Measurements from ENCODE around the gene ACYP2.
"Not testable (repeated sequence)": the region's sequence is repeated elsewhere in the genome, so short reads cannot be mapped to it uniquely, and the experiment has no call there.

ACYP2 gene

DNA sequence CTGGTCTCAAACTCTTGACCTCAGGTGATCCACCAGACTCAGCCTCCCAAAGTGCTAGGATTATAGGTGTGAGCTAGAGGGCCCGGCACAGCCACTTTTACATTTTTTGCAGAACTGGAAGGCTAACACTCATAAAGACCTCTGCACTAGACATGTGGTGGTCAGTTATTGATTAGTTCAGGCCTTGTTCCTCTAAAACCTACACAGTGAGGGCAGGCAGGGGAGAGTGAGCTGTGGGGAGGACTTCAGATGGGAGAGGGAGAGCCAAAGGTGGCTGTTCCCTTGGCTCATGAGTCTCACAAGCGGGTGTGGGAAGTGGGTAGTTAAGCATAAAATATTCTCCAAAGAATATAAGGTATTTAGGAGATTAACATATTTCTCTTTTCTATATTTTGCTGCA, 29.3 kb upstream of the ACYP2 start:
- no peak for DNase-seq (ENCODE audit: low read depth)
- TF ChIP-seq, protein P1, sequence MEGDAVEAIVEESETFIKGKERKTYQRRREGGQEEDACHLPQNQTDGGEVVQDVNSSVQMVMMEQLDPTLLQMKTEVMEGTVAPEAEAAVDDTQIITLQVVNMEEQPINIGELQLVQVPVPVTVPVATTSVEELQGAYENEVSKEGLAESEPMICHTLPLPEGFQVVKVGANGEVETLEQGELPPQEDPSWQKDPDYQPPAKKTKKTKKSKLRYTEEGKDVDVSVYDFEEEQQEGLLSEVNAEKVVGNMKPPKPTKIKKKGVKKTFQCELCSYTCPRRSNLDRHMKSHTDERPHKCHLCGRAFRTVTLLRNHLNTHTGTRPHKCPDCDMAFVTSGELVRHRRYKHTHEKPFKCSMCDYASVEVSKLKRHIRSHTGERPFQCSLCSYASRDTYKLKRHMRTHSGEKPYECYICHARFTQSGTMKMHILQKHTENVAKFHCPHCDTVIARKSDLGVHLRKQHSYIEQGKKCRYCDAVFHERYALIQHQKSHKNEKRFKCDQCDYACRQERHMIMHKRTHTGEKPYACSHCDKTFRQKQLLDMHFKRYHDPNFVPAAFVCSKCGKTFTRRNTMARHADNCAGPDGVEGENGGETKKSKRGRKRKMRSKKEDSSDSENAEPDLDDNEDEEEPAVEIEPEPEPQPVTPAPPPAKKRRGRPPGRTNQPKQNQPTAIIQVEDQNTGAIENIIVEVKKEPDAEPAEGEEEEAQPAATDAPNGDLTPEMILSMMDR (IDR thresholded peaks at IDR 0.05; ENCODE audit: low read depth, low read length, missing control alignments) = no peak
- no peak overlapping the region for H3K4me3 ChIP-seq (ENCODE audit: low read depth, low read length)

DNA sequence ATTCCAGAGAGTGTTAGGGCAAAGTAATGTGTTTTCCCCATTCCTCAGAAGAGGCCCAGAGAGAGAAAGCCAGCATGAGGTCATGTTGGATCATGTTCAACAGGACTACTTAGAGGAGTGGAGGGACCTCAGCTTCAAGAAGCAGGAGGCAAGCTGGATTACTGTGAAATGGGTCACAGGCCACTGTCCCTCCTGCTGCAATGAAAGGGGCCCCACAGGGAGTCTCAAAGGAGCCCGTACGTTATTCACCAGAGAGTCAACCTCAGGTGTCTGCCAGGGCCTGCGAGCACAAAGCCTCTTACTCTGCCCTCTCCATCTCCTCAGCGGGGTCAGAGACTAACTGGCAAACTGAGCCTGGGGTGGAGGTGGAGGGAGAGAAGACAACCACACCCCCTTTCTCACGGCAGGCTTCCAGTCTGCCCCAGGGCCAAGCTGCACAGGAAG, 27.2 kb upstream of the ACYP2 start:
- TF ChIP-seq, protein P1 (IDR thresholded peaks at IDR 0.05; ENCODE audit: low read depth, low read length, missing control alignments) = no peak
- DNase-seq (ENCODE audit: low read depth) = no peak
- no peak overlapping the region for H3K4me3 ChIP-seq (ENCODE audit: low read depth, low read length)

DNA sequence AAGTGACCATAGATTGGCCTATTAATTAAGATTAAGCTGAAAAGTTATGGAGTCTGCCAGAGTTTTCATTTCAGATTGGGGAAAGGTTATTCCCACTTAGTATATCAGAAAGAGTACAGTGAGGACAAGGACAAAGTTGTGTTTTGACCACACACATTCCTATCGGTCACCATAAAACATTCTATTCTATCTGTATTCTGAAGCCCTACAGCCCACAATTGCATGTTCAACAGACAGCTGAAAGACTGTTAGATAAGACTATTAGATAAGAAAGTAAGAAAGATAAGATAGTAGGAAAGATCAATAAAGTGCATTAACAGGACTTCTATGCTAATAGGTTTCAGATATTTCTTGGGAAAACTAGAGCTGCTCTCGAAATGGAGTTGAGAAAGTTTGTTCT, 26.7 kb upstream of the ACYP2 start:
- H3K4me3 ChIP-seq (ENCODE audit: low read depth, low read length) = no peak overlapping the region
- TF ChIP-seq, protein P1 (IDR thresholded peaks at IDR 0.05; ENCODE audit: low read depth, low read length, missing control alignments) = no peak
- no peak for DNase-seq (ENCODE audit: low read depth)

DNA sequence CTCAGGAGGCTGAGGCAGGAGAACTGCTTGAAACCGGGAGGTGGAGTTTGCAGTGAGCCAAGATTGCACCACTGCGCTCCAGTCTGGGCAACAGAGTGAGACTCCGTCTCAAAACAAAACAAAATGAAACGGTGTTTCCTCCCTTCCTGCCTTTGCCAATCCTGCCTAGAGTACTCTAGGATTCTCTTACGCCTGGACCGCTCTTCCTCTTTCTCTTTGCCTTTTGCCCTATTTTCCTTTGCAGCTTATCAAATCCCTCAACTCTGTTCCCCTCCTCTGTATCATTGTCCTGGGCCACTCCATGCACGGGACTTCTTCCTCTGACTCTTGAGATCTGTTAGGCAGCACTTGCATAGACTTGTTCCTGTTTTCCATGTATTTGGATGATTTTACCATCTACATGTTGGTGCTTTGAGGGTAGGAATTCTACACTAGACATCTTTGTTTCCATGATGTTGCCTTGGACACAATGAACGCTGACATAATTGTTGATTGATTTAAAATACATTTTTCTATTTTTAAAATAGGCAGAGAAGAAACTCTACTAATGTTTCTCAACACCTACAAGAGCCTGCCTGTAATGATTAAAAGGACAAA, 24.8 kb upstream of the ACYP2 start:
- TF ChIP-seq, protein P1 (IDR thresholded peaks at IDR 0.05; ENCODE audit: low read depth, low read length, missing control alignments) = no peak
- no peak overlapping the region for H3K4me3 ChIP-seq (ENCODE audit: low read depth, low read length)
- DNase-seq (ENCODE audit: low read depth) = no peak

DNA sequence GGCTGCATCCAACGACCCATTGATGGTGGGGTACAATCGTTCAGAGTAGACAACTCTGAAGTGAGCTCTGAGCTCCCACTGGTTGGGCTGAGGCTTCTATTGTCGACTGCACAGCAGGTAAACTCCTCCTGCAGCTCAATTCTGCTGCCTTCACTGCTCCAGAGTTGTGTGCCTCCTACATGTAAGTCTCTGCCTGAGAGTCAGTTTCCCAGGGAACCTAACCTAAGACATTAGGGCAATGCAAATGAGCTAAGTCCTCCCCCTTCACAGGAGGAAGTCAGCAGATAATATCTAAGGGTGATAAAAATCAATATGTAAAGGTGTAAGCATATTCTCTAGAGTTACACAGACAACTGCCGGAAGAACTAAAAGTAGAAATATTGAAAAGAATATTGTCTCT, 22.5 kb upstream of the ACYP2 start:
- TF ChIP-seq, protein P1 (IDR thresholded peaks at IDR 0.05; ENCODE audit: low read depth, low read length, missing control alignments) = no peak
- H3K4me3 ChIP-seq (ENCODE audit: low read depth, low read length) = no peak overlapping the region
- DNase-seq (ENCODE audit: low read depth) = no peak

DNA sequence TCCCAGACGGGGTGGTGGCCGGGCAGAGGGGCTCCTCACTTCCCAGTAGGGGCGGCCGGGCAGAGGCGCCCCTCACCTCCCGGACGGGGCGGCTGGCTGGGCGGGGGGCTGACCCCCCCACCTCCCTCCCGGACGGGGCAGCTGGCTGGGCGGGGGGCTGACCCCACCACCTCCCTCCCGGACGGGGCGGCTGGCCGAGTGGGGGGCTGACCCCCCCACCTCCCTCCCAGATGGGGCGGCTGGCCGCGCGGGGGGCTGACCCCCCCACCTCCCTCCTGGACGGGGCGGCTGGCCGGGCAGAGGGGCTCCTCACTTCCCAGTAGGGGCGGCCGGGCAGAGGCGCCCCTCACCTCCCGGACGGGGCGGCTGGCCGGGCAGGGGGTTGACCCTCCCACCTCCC, 20.0 kb upstream of the ACYP2 start:
- H3K4me3 ChIP-seq (ENCODE audit: low read depth, low read length); DNase-seq (ENCODE audit: low read depth): not testable (repeated sequence)

DNA sequence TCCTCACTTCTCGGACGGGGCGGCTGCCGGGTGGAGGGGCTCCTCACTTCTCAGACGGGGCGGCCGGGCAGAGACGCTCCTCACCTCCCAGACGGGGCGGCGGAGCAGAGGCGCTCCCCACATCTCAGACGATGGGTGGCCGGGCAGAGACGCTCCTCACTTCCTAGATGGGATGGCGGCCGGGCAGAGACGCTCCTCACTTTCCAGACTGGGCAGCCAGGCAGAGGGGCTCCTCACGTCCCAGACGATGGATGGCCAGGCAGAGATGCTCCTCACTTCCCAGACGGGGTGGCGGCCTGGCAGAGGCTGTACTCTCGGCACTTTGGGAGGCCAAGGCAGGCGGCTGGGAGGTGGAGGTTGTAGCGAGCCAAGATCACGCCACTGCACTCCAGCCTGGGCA, 19.3 kb upstream of the ACYP2 start:
- not testable (repeated sequence) for DNase-seq (ENCODE audit: low read depth); H3K4me3 ChIP-seq (ENCODE audit: low read depth, low read length)

DNA sequence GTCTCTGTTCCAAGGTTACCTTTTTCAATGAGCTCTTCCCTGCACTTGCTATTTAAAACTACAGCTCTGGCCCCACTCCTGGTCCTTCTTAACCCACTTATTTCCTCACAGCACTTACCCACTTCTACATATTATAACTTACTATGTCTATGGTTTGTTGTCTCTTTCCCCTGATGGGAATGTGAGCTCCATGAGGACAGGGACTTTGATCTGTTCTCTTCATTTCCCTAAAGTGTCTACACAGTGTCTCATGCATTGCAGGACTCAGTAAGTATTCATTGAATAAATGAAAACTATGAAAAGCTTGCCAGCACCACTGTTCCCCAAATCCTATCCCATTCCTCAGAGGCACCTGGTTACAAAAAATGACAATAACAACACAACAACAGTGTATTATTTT, 18.3 kb upstream of the ACYP2 start:
- no peak for DNase-seq (ENCODE audit: low read depth)
- TF ChIP-seq, protein P1 (IDR thresholded peaks at IDR 0.05; ENCODE audit: low read depth, low read length, missing control alignments) = no peak
- no peak overlapping the region for H3K4me3 ChIP-seq (ENCODE audit: low read depth, low read length)
